Gastroesophageal sphincter (tissue), 4 donors: ENCODE results near the gene FAM193B. TPM values are rescaled to one million over a fixed set of nuclear protein-coding genes. Genes with fewer than 3 reads are reported as not detected.

Experiments used
- ATAC-seq: fragments of 150-250 bp; one replicate; pipeline ENCODE4 v1.9.1; 2016; ENCODE audit warnings: mild to moderate bottlenecking, moderate library complexity
- H3K27ac ChIP-seq, 4 donors: fragments of 200-600 bp; sonication (generic) in 3 of 4; 1 replicate in 3 of 4; 2 replicates in 1 of 4; pipeline ENCODE4 v1.5.1; 2016 to 2019
- H3K27me3 ChIP-seq: fragments of 200-600 bp; sonication (generic); one replicate; pipeline ENCODE4 v1.5.1; 2019
- H3K36me3 ChIP-seq, 2 donors: fragments of 200-600 bp; sonication (generic); one replicate each; pipeline ENCODE4 v1.5.1; 2019; ENCODE audit warnings: control low read depth in 1 of 2
- H3K4me1 ChIP-seq, 3 donors: fragments of 200-600 bp; sonication (generic); 1 replicate in 2 of 3; 2 replicates in 1 of 3; pipeline ENCODE4 v1.5.1; 2016 to 2019; ENCODE audit warnings: control low read depth in 2 of 3
- H3K4me3 ChIP-seq, 2 donors: fragments of 200-600 bp; sonication (generic); one replicate each; pipeline ENCODE4 v1.5.1; 2019; ENCODE audit warnings: mild to moderate bottlenecking in 1 of 2, moderate library complexity in 1 of 2
- H3K9me3 ChIP-seq, 3 donors: fragments of 200-600 bp; sonication (generic); one replicate each; pipeline ENCODE4 v1.5.1; 2017 to 2019; ENCODE audit warnings: control low read depth in 2 of 3
- EP300 ChIP-seq: sonication (generic); formaldehyde crosslinking; IDR thresholded peaks from one replicate; pipeline ENCODE4 v1.6.1; 2017; ENCODE audit warnings: antibody characterized with exemption, mild to moderate bottlenecking
- POLR2A ChIP-seq, 2 donors: fragments of 450-650 bp; IDR thresholded peaks; one replicate each; pipeline ENCODE4 v1.6.1; 2017; ENCODE audit warnings: antibody characterized with exemption in 2 of 2, mild to moderate bottlenecking in 2 of 2, moderate library complexity in 1 of 2
- POLR2AphosphoS5 ChIP-seq: sonication (generic); formaldehyde crosslinking; IDR thresholded peaks from one replicate; pipeline ENCODE4 v1.6.1; 2017; ENCODE audit warnings: antibody characterized with exemption
- WGBS, 2 donors: methylation state at CpG; one replicate each; pipeline ENCODE4 v1.1.5; 2018; ENCODE audit warnings: low coverage in 1 of 2; 5-methylcytosine and 5-hydroxymethylcytosine counted together
- total RNA-seq, 4 donors: library from RNA; depleted of rRNA; stranded (reverse); fragments of >200 nt; gene quantifications; one replicate each; pipeline ENCODE4 v1.1.0, GENCODE V29; 2016
- TF ChIP-seq, protein P1 (sequence below), 4 experiments: fragments of 200-600 bp in 2 of 4; fragments of 450-650 bp in 2 of 4; sonication (generic) in 1 of 4; IDR thresholded peaks; one replicate each; pipeline ENCODE4 v1.5.1; 2017 to 2019; ENCODE audit warnings: antibody characterized with exemption in 4 of 4, mild to moderate bottlenecking in 2 of 4, moderate library complexity in 2 of 4

The FAM193B gene
- total RNA-seq, 4 donors from 2014 or later = 29.7 to 90.3 (median 44.5) TPM

GRCh38 chr5:177594071-177594470, 39.7 kb upstream of the FAM193B start:
- WGBS, 2 donors = 80 to 93% methylated on average over 2 to 5 of the region's 8 CpGs
- Histone ChIP-seq H3K36me3 (peaks cover 0 to 34% of the 10 kb centered on the region in 2 donors), H3K27ac (no peak overlapping the region), H3K9me3 (no peaks in the 10 kb centered on the region), H3K4me1 (peaks cover 0 to 30% (median 6%) of the 10 kb centered on the region in 3 donors), H3K4me3 (no peak overlapping the region), H3K27me3 (peaks cover 20% of the 10 kb centered on the region)
- TF ChIP-seq, protein P1, sequence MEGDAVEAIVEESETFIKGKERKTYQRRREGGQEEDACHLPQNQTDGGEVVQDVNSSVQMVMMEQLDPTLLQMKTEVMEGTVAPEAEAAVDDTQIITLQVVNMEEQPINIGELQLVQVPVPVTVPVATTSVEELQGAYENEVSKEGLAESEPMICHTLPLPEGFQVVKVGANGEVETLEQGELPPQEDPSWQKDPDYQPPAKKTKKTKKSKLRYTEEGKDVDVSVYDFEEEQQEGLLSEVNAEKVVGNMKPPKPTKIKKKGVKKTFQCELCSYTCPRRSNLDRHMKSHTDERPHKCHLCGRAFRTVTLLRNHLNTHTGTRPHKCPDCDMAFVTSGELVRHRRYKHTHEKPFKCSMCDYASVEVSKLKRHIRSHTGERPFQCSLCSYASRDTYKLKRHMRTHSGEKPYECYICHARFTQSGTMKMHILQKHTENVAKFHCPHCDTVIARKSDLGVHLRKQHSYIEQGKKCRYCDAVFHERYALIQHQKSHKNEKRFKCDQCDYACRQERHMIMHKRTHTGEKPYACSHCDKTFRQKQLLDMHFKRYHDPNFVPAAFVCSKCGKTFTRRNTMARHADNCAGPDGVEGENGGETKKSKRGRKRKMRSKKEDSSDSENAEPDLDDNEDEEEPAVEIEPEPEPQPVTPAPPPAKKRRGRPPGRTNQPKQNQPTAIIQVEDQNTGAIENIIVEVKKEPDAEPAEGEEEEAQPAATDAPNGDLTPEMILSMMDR (IDR thresholded peaks at IDR 0.05) = no peak
- no peak for TF ChIP-seq POLR2A (IDR thresholded peaks at IDR 0.05)
- no peak for TF ChIP-seq EP300
- TF ChIP-seq POLR2AphosphoS5 = no peak
- no peak for ATAC-seq

GRCh38 chr5:177593511-177593910, 39.1 kb upstream of the FAM193B start:
- peaks cover 22% of the 10 kb centered on the region for H3K27me3 ChIP-seq
- no peak for ATAC-seq
- H3K4me1 ChIP-seq = peaks cover 0 to 25% (median 6%) of the 10 kb centered on the region in 3 donors
- H3K9me3 ChIP-seq = no peaks in the 10 kb centered on the region
- H3K4me3 ChIP-seq = no peak overlapping the region
- H3K27ac ChIP-seq = no peak overlapping the region
- TF ChIP-seq POLR2A (IDR thresholded peaks at IDR 0.05) (no peak), POLR2AphosphoS5 (no peak), EP300 (no peak)
- TF ChIP-seq, protein P1 (IDR thresholded peaks at IDR 0.05) = no peak
- peaks cover 0 to 34% of the 10 kb centered on the region in 2 donors for H3K36me3 ChIP-seq
- 86 to 95% methylated on average over 3 of the region's 3 CpGs for WGBS, 2 donors

GRCh38 chr5:177592905-177593304, 38.5 kb upstream of the FAM193B start:
- H3K27me3 ChIP-seq = peaks cover 29% of the 10 kb centered on the region
- H3K4me3 ChIP-seq = peak overlapping the region; percentile 90 to 96
- no peaks in the 10 kb centered on the region for H3K9me3 ChIP-seq
- H3K4me1 ChIP-seq = peaks cover 0 to 25% (median 6%) of the 10 kb centered on the region in 3 donors
- TF ChIP-seq, protein P1 (IDR thresholded peaks at IDR 0.05) = no peak
- no peak overlapping the region for H3K27ac ChIP-seq
- no peak for ATAC-seq
- WGBS, 2 donors = 70 to 84% methylated on average over 4 to 6 of the region's 13 CpGs
- peaks cover 0 to 34% of the 10 kb centered on the region in 2 donors for H3K36me3 ChIP-seq

GRCh38 chr5:177592010-177592834, 37.9 kb upstream of the FAM193B start, which contains the start of gene TMED9:
TMED9 (plus strand) TSS chr5:177592203; CDS start chr5:177592215, 12 bp downstream.
- Histone ChIP-seq H3K4me3 (peak within 1 kb of the TSS; percentile 90 to 96), H3K4me1 (peaks cover 0 to 25% (median 6%) of the 10 kb centered on the region in 3 donors), H3K27me3 (peaks cover 32% of the 10 kb centered on the region), H3K36me3 (peaks cover 0 to 34% of the 10 kb centered on the region in 2 donors), H3K27ac (peak within 1 kb of the TSS in 3 of 4 donors; percentile 77 to 84 (median 80)), H3K9me3 (no peaks in the 10 kb centered on the region)
- TF ChIP-seq, protein P1 (IDR thresholded peaks at IDR 0.05) = peak in 3 of 4 experiments; percentile 30 to 46 (median 38)
- TF ChIP-seq POLR2AphosphoS5 (peak; percentile 85), POLR2A (IDR thresholded peaks at IDR 0.05) (peak; percentile 68 to 71), EP300 (no peak)
- 2% methylated on average over 6 to 15 of the region's 71 CpGs for WGBS, 2 donors
- peak; percentile 96 for ATAC-seq

DNA sequence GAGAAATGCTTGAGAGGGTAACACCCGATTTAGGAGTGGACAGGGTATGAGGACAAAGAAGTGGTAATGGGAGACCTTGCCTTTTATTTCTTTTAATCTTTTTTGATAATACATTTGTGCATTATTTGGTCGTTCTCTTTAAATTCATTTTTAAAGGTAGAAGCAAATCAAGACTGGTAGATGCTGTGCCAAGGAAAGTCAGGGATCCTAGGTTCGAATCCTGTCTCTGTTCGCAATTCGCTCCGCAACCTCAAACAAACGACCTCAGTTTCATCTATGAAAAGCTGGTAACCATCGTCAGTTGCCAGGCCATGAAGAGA, 37.3 kb upstream of the FAM193B start:
- peaks cover 0 to 33% of the 10 kb centered on the region in 2 donors for H3K36me3 ChIP-seq
- H3K4me3 ChIP-seq = peak overlapping the region; percentile 90 to 96

More for the DNA sequence above, 37.3 kb upstream of the FAM193B start:
- 10 to 14% methylated on average over 8 of the region's 8 CpGs for WGBS, 2 donors
- TF ChIP-seq EP300 (no peak), POLR2AphosphoS5 (no peak)
- TF ChIP-seq, protein P1 (IDR thresholded peaks at IDR 0.05) = no peak
- Histone ChIP-seq H3K9me3 (no peaks in the 10 kb centered on the region), H3K27ac (peak overlapping the region in 3 of 4 donors; percentile 77 to 84 (median 80)), H3K4me1 (peaks cover 0 to 25% (median 6%) of the 10 kb centered on the region in 3 donors), H3K27me3 (peaks cover 36% of the 10 kb centered on the region)
- ATAC-seq = no peak
